ENCODE data around the gene ZBTB11. TPM values are rescaled to one million over a fixed set of nuclear protein-coding genes. Genes with fewer than 3 reads are reported as not detected.
A peak's percentile ranks its signal among the peaks of the same experiment; 100 is the strongest.

The ZBTB11 gene
- total and polyA plus RNA-seq, 2 of the 13 experiments (the other 11 are each of a cell fraction or from before 2014, with no cell fraction given), result 5.9 to 18.1 TPM

DNA sequence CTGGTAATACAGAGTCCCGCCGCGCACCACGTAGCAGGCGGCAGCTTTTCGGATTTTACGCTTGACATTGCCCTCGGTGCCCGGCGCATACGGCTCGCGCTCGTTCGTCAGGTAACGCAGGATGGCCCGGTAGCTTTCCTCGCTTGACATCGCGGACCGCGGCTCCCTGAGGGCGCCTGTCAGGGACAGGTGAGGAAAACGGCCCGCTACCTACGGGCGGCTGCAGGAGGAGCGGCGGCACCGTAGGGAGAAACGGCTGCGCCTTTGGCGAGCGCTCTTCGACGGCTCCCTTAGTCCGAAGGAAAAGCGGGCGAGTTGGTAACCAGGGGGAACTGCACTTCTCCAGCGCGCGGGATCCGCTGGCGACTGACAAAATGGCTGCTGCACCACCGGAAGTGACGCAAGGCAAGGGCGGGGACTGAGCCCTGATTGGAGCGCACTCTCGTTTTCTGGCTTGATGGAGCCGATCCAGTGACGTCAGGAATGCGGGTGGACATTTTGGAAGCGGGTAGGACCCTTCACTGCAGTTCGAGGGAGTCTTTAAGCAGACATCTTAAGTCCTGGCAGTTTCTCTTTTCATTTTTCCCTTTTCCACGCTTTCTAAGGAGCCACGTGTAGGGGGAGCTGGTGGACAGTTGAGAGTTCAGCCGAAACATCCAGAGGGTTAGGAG, at the start of gene ZBTB11 (continued):
- TF ChIP-seq, protein P1, sequence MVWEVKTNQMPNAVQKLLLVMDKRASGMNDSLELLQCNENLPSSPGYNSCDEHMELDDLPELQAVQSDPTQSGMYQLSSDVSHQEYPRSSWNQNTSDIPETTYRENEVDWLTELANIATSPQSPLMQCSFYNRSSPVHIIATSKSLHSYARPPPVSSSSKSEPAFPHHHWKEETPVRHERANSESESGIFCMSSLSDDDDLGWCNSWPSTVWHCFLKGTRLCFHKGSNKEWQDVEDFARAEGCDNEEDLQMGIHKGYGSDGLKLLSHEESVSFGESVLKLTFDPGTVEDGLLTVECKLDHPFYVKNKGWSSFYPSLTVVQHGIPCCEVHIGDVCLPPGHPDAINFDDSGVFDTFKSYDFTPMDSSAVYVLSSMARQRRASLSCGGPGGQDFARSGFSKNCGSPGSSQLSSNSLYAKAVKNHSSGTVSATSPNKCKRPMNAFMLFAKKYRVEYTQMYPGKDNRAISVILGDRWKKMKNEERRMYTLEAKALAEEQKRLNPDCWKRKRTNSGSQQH (CRISPR knock-in tag; IDR thresholded peaks at IDR 0.05; ENCODE audit: low read depth), result 0 out of 2 replicates have a peak, but pooled peaks have one; percentile 15
- TF ChIP-seq HCFC1 (IDR thresholded peaks at IDR 0.05; ENCODE audit: low read depth, low read length) (peak; percentile 77), ZNF616 (CRISPR knock-in tag; IDR thresholded peaks at IDR 0.05; ENCODE audit: low read depth) (no peak), ZNF776 (CRISPR knock-in tag; IDR thresholded peaks at IDR 0.05) (no peak; the same call in 1 of the 2 replicates), NFATC3 (CRISPR knock-in tag; IDR thresholded peaks at IDR 0.05) (no peak), ZMYM3 (CRISPR knock-in tag; IDR thresholded peaks at IDR 0.05) (0 out of 2 replicates have a peak, but pooled peaks have one; percentile 33), ZNF549 (CRISPR knock-in tag; IDR thresholded peaks at IDR 0.05) (no peak), ZNF670 (CRISPR knock-in tag; IDR thresholded peaks at IDR 0.05; ENCODE audit: borderline replicate concordance) (peak; percentile 47; the same call in 1 of the 2 replicates), REXO4 (CRISPR knock-in tag; IDR thresholded peaks at IDR 0.05; ENCODE audit: borderline replicate concordance) (no peak), ZNF446 (CRISPR knock-in tag; IDR thresholded peaks at IDR 0.05) (no peak), IKZF4 (CRISPR knock-in tag; IDR thresholded peaks at IDR 0.05; ENCODE audit: borderline replicate concordance, low read depth, not compliant biosample characterization) (no peak), ZFP62 (CRISPR knock-in tag; IDR thresholded peaks at IDR 0.05) (no peak), ZNF563 (CRISPR knock-in tag; IDR thresholded peaks at IDR 0.05) (no peak), ZNF879 (CRISPR knock-in tag; IDR thresholded peaks at IDR 0.05) (0 out of 2 replicates have a peak, but pooled peaks have one; percentile 55), SMARCE1 (IDR thresholded peaks at IDR 0.05; ENCODE audit: borderline replicate concordance) (no peak)
- TF ChIP-seq, protein P2, sequence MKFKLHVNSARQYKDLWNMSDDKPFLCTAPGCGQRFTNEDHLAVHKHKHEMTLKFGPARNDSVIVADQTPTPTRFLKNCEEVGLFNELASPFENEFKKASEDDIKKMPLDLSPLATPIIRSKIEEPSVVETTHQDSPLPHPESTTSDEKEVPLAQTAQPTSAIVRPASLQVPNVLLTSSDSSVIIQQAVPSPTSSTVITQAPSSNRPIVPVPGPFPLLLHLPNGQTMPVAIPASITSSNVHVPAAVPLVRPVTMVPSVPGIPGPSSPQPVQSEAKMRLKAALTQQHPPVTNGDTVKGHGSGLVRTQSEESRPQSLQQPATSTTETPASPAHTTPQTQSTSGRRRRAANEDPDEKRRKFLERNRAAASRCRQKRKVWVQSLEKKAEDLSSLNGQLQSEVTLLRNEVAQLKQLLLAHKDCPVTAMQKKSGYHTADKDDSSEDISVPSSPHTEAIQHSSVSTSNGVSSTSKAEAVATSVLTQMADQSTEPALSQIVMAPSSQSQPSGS (CRISPR knock-in tag; IDR thresholded peaks at IDR 0.05), result peak; percentile 91
- TF ChIP-seq, protein P3, sequence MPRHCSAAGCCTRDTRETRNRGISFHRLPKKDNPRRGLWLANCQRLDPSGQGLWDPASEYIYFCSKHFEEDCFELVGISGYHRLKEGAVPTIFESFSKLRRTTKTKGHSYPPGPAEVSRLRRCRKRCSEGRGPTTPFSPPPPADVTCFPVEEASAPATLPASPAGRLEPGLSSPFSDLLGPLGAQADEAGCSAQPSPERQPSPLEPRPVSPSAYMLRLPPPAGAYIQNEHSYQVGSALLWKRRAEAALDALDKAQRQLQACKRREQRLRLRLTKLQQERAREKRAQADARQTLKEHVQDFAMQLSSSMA (CRISPR knock-in tag; IDR thresholded peaks at IDR 0.05), result peak; percentile 83; the same call in 1 of the 2 replicates
- TF ChIP-seq, protein P4, sequence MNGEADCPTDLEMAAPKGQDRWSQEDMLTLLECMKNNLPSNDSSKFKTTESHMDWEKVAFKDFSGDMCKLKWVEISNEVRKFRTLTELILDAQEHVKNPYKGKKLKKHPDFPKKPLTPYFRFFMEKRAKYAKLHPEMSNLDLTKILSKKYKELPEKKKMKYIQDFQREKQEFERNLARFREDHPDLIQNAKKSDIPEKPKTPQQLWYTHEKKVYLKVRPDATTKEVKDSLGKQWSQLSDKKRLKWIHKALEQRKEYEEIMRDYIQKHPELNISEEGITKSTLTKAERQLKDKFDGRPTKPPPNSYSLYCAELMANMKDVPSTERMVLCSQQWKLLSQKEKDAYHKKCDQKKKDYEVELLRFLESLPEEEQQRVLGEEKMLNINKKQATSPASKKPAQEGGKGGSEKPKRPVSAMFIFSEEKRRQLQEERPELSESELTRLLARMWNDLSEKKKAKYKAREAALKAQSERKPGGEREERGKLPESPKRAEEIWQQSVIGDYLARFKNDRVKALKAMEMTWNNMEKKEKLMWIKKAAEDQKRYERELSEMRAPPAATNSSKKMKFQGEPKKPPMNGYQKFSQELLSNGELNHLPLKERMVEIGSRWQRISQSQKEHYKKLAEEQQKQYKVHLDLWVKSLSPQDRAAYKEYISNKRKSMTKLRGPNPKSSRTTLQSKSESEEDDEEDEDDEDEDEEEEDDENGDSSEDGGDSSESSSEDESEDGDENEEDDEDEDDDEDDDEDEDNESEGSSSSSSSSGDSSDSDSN (CRISPR knock-in tag; IDR thresholded peaks at IDR 0.05), result peak; percentile 78
- TF ChIP-seq, protein P5, sequence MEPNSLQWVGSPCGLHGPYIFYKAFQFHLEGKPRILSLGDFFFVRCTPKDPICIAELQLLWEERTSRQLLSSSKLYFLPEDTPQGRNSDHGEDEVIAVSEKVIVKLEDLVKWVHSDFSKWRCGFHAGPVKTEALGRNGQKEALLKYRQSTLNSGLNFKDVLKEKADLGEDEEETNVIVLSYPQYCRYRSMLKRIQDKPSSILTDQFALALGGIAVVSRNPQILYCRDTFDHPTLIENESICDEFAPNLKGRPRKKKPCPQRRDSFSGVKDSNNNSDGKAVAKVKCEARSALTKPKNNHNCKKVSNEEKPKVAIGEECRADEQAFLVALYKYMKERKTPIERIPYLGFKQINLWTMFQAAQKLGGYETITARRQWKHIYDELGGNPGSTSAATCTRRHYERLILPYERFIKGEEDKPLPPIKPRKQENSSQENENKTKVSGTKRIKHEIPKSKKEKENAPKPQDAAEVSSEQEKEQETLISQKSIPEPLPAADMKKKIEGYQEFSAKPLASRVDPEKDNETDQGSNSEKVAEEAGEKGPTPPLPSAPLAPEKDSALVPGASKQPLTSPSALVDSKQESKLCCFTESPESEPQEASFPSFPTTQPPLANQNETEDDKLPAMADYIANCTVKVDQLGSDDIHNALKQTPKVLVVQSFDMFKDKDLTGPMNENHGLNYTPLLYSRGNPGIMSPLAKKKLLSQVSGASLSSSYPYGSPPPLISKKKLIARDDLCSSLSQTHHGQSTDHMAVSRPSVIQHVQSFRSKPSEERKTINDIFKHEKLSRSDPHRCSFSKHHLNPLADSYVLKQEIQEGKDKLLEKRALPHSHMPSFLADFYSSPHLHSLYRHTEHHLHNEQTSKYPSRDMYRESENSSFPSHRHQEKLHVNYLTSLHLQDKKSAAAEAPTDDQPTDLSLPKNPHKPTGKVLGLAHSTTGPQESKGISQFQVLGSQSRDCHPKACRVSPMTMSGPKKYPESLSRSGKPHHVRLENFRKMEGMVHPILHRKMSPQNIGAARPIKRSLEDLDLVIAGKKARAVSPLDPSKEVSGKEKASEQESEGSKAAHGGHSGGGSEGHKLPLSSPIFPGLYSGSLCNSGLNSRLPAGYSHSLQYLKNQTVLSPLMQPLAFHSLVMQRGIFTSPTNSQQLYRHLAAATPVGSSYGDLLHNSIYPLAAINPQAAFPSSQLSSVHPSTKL (CRISPR knock-in tag; IDR thresholded peaks at IDR 0.05), result peak; percentile 60

Data from HepG2 (cell line).